Skeletal muscle tissue (tissue), 4 donors: ENCODE results near the gene STK10. TPM values are rescaled to one million over a fixed set of nuclear protein-coding genes. Genes with fewer than 3 reads are reported as not detected.
"Not testable (repeated sequence)": the region's sequence is repeated elsewhere in the genome, so short reads cannot be mapped to it uniquely, and the experiment has no call there.

ENCODE experiments used
- H3K27ac ChIP-seq: one replicate; pipeline ENCODE4 v1.7.0; 2013; ENCODE audit warnings: mild to moderate bottlenecking, low read depth, low read length, inconsistent platforms
- H3K27me3 ChIP-seq, 3 donors: one replicate each; pipeline ENCODE4 v1.7.0; 2013; ENCODE audit warnings: low read length in 3 of 3; ENCODE audit not compliant: control insufficient read depth in 3 of 3, insufficient read depth in 3 of 3
- H3K36me3 ChIP-seq, 3 donors: one replicate each; pipeline ENCODE4 v1.7.0; 2013; ENCODE audit warnings: low read length in 3 of 3; ENCODE audit not compliant: control insufficient read depth in 3 of 3, insufficient read depth in 3 of 3
- H3K4me1 ChIP-seq, 3 donors: one replicate each; pipeline ENCODE4 v1.7.0; 2013; ENCODE audit warnings: low read length in 3 of 3, mild to moderate bottlenecking in 3 of 3; ENCODE audit not compliant: control insufficient read depth in 3 of 3, insufficient read depth in 3 of 3
- H3K4me3 ChIP-seq, 3 donors: one replicate each; pipeline ENCODE4 v1.7.0; 2013; ENCODE audit warnings: low read length in 3 of 3
- H3K9ac ChIP-seq, 3 donors: one replicate each; pipeline ENCODE4 v1.7.0; 2013; ENCODE audit warnings: low read length in 3 of 3, mild to moderate bottlenecking in 3 of 3, moderate library complexity in 2 of 3, low read depth in 1 of 3
- H3K9me3 ChIP-seq, 3 donors: one replicate each; pipeline ENCODE4 v1.7.0; 2013; ENCODE audit warnings: low read length in 3 of 3; ENCODE audit not compliant: control insufficient read depth in 3 of 3
- total RNA-seq: library from RNA; depleted of rRNA; stranded (reverse); fragments of >200 nt; gene quantifications from one replicate; pipeline ENCODE4 v1.2.3, GENCODE V29; 2014
- donor health status: Osteomylitis.

Gene STK10
- total RNA-seq, 1 donor from 2014 or later, result 12.0 TPM

GRCh38 chr5:172213126-172213525 is 25.1 kb upstream of the STK10 start:
- Histone ChIP-seq H3K27me3 (no peaks in the 10 kb centered on the region), H3K9me3 (no peaks in the 10 kb centered on the region), H3K27ac (no peak overlapping the region), H3K36me3 (peaks cover 0 to 17% (median 13%) of the 10 kb centered on the region in 3 donors), H3K4me3 (no peak overlapping the region), H3K4me1 (no peaks in the 10 kb centered on the region), H3K9ac (no peak overlapping the region)

- no peak overlapping the region for H3K4me3 ChIP-seq
- H3K27me3 ChIP-seq, result no peaks in the 10 kb centered on the region
- no peaks in the 10 kb centered on the region for H3K4me1 ChIP-seq
- H3K27ac ChIP-seq, result no peak overlapping the region
- no peaks in the 10 kb centered on the region for H3K9me3 ChIP-seq
- H3K9ac ChIP-seq, result no peak overlapping the region
- peaks cover 0 to 17% (median 13%) of the 10 kb centered on the region in 3 donors for H3K36me3 ChIP-seq
Measured at GRCh38 chr5:172211676-172212075, 23.7 kb upstream of the STK10 start.

- no peaks in the 10 kb centered on the region for H3K9me3 ChIP-seq
- H3K9ac ChIP-seq, result no peak overlapping the region
- H3K36me3 ChIP-seq, result peaks cover 0 to 17% (median 13%) of the 10 kb centered on the region in 3 donors
- no peaks in the 10 kb centered on the region for H3K4me1 ChIP-seq
- no peak overlapping the region for H3K27ac ChIP-seq
- no peaks in the 10 kb centered on the region for H3K27me3 ChIP-seq
- H3K4me3 ChIP-seq, result no peak overlapping the region
Measured at GRCh38 chr5:172209714-172210113, 21.7 kb upstream of the STK10 start.

- Histone ChIP-seq H3K9ac (no peak overlapping the region), H3K4me3 (no peak overlapping the region), H3K27ac (no peak overlapping the region), H3K36me3 (peaks cover 0 to 17% (median 13%) of the 10 kb centered on the region in 3 donors), H3K9me3 (no peaks in the 10 kb centered on the region), H3K4me1 (no peaks in the 10 kb centered on the region), H3K27me3 (no peaks in the 10 kb centered on the region)
Measured at GRCh38 chr5:172207511-172207910, 19.5 kb upstream of the STK10 start.

GRCh38 chr5:172205984-172206383 is 18.0 kb upstream of the STK10 start:
- not testable (repeated sequence) for H3K27me3 ChIP-seq, H3K27ac ChIP-seq, H3K9ac ChIP-seq, H3K4me1 ChIP-seq, H3K36me3 ChIP-seq, H3K9me3 ChIP-seq, H3K4me3 ChIP-seq

- no peaks in the 10 kb centered on the region for H3K36me3 ChIP-seq
- no peak overlapping the region for H3K4me3 ChIP-seq
- H3K4me1 ChIP-seq, result no peaks in the 10 kb centered on the region
- no peak overlapping the region for H3K9ac ChIP-seq
- H3K27ac ChIP-seq, result no peak overlapping the region
- no peaks in the 10 kb centered on the region for H3K9me3 ChIP-seq
- H3K27me3 ChIP-seq, result peaks cover 0 to under 1% (median 0%) of the 10 kb centered on the region in 3 donors
Measured at GRCh38 chr5:172200476-172200875, 12.5 kb upstream of the STK10 start.

- H3K4me3 ChIP-seq, result no peak overlapping the region
- no peaks in the 10 kb centered on the region for H3K4me1 ChIP-seq
- no peaks in the 10 kb centered on the region for H3K36me3 ChIP-seq
- no peak overlapping the region for H3K9ac ChIP-seq
- H3K27me3 ChIP-seq, result peaks cover 0 to 3% (median 0%) of the 10 kb centered on the region in 3 donors
- H3K9me3 ChIP-seq, result no peaks in the 10 kb centered on the region
- H3K27ac ChIP-seq, result no peak overlapping the region
Measured at GRCh38 chr5:172199446-172199845, 11.4 kb upstream of the STK10 start.

GRCh38 chr5:172197775-172198174 is 9.8 kb upstream of the STK10 start:
- H3K9me3 ChIP-seq, H3K9ac ChIP-seq, H3K4me3 ChIP-seq, H3K27ac ChIP-seq, H3K4me1 ChIP-seq, H3K27me3 ChIP-seq, H3K36me3 ChIP-seq: not testable (repeated sequence)

- H3K27me3 ChIP-seq, result peaks cover 0 to 3% (median 0%) of the 10 kb centered on the region in 3 donors
- H3K27ac ChIP-seq, result no peak overlapping the region
- no peaks in the 10 kb centered on the region for H3K9me3 ChIP-seq
- H3K4me3 ChIP-seq, result no peak overlapping the region
- no peaks in the 10 kb centered on the region for H3K36me3 ChIP-seq
- H3K4me1 ChIP-seq, result no peaks in the 10 kb centered on the region
- H3K9ac ChIP-seq, result no peak overlapping the region
Measured at GRCh38 chr5:172194985-172195774, 7.2 kb upstream of the STK10 start.

- Histone ChIP-seq H3K36me3 (no peaks in the 10 kb centered on the region), H3K9me3 (no peaks in the 10 kb centered on the region), H3K4me1 (no peaks in the 10 kb centered on the region), H3K27ac (no peak within 1 kb of the TSS), H3K9ac (no peak within 1 kb of the TSS), H3K4me3 (no peak within 1 kb of the TSS), H3K27me3 (peaks cover 0 to 3% (median 0%) of the 10 kb centered on the region in 3 donors)
Measured at GRCh38 chr5:172193872-172194271, 5.8 kb upstream of the STK10 start, which contains the start of gene EFCAB9. TSS of gene EFCAB9 (plus strand) at chr5:172194172. CDS start at chr5:172194173, 1 bp downstream.
